ENCODE measurements around the gene MIB1. TPM values are rescaled to one million over a fixed set of nuclear protein-coding genes. Genes with fewer than 3 reads are reported as not detected.

Gene MIB1
- total RNA-seq, 1 donor from 2014 or later: 228 TPM

- Mint-ChIP-seq H3K4me3 (ENCODE audit: unreplicated experiment) (no peak overlapping the region), H3K27me3 (ENCODE audit: unreplicated experiment) (peaks cover 4% of the 10 kb centered on the region)
These were observed 170.3 kb downstream of the MIB1 start for GRCh38 chr18:21910906-21911305.

DNA sequence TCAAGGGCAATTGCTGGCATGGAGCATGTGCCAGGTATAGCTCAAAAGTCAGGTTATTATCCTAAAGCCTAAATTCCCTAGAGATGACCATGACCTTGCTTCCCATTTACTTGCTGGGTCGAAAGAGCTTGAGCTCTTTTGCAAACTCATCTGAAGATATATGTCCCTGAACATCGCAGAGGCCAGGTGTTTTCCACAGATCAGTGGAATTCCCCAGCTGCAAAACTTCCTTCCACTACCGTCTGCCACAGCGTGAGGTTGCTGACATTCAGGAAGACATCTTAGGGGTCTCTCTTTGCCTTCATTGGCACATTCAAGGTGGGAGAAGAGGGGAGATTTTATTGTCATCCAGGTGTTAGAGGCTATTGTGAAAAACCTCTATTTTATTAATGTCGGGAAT, 171.0 kb downstream of the MIB1 start:
- Mint-ChIP-seq H3K27me3 (ENCODE audit: unreplicated experiment) (peaks cover 4% of the 10 kb centered on the region), H3K4me1 (ENCODE audit: low read depth, unreplicated experiment) (no peaks in the 10 kb centered on the region)

More at GRCh38 chr18:21910906-21911305, 170.3 kb downstream of the MIB1 start:
- DNase-seq: no peak
- Mint-ChIP-seq H3K27ac (ENCODE audit: unreplicated experiment) (no peak overlapping the region), H3K4me1 (ENCODE audit: low read depth, unreplicated experiment) (no peaks in the 10 kb centered on the region), H3K9me3 (ENCODE audit: unreplicated experiment) (no peaks in the 10 kb centered on the region), H3K36me3 (ENCODE audit: unreplicated experiment) (no peaks in the 10 kb centered on the region)
- TF ChIP-seq CTCF (IDR thresholded peaks at IDR 0.05; ENCODE audit: partially characterized antibody, unreplicated experiment): no peak

DNA sequence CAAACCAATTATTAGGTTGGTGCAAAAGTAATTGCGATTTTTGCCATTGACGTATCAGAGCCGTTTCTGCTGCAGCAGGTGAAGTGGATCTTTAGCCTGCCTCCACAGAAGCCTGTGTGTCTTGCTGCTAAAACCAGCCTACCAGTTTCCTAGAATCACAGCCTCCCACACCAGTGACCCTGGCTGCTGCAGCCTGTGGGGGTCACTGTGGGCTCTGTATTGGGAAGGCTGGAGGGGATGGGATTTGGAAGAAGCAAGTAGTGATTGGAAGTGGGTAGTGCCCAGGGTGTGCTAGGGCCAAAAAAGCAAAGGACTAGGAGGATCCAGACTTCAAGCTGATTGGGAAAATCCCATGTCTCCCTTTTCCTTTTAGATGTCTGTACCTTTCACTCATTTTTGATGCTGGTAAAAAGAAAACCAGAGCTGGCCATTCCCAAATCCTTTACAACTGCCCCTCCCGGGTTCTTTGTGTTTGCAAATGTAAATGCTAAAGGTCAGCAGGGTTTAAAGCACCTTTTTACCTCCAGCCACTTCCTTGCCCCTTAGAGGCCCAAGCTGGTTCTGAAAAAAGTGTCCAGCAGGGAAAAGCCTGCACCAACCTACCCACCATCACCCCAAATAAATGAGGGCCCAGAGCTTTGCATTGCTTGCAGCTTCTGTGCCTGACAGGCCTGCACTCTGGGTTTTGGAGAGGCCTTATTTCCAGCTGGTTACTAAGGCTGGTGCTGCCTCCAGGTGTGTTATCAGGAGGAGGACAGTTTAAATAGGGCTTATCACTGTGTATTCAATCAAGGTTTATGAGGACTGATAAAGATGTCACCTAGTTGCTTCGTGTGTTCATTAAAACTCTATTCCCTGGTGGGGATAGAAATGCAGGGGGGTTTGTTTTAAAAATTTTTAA, 172.0 kb downstream of the MIB1 start:
- no peak overlapping the region for H3K27ac Mint-ChIP-seq (ENCODE audit: unreplicated experiment)
- no peaks in the 10 kb centered on the region for H3K9me3 Mint-ChIP-seq (ENCODE audit: unreplicated experiment)
- H3K4me1 Mint-ChIP-seq (ENCODE audit: low read depth, unreplicated experiment): no peaks in the 10 kb centered on the region
- H3K4me3 Mint-ChIP-seq (ENCODE audit: unreplicated experiment): no peak overlapping the region
- TF ChIP-seq CTCF (IDR thresholded peaks at IDR 0.05; ENCODE audit: partially characterized antibody, unreplicated experiment): no peak
- H3K27me3 Mint-ChIP-seq (ENCODE audit: unreplicated experiment): peaks cover 4% of the 10 kb centered on the region
- no peak for DNase-seq
- no peaks in the 10 kb centered on the region for H3K36me3 Mint-ChIP-seq (ENCODE audit: unreplicated experiment)

More for the DNA sequence above, 171.0 kb downstream of the MIB1 start:
- Mint-ChIP-seq H3K9me3 (ENCODE audit: unreplicated experiment) (no peaks in the 10 kb centered on the region), H3K36me3 (ENCODE audit: unreplicated experiment) (no peaks in the 10 kb centered on the region), H3K4me3 (ENCODE audit: unreplicated experiment) (no peak overlapping the region), H3K27ac (ENCODE audit: unreplicated experiment) (no peak overlapping the region)
- TF ChIP-seq CTCF (IDR thresholded peaks at IDR 0.05; ENCODE audit: partially characterized antibody, unreplicated experiment): no peak
- no peak for DNase-seq

DNA sequence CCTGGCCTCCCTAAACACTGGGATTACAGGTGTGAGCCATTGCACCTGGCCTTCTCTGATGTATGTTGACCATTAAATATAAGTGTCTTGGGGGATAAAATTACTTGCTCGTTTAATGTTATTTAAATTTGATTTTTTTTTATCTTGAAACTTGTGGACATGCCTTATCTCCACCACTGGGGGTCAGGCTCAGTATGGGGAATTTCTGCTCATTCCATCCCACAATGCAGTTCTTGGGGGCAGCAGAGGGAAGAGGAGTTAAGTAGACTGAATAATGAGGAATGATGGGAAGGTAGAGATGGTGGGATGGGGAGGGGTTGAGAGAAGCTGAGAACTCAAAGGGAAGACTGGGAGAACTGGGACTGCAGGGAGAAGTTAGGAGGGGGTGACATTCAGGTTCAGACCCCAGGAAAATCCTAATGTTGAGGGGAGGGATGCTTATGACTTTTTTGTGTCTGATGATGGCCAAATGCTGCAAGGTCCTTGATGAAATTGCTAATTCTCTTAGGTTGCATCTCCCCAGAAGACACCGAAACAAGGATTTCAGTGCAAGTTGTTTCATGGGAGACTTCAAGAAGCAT, 174.2 kb downstream of the MIB1 start:
- peak; percentile 27 for DNase-seq

More for the DNA sequence above, 174.2 kb downstream of the MIB1 start:
- H3K4me3 Mint-ChIP-seq (ENCODE audit: unreplicated experiment): no peak overlapping the region
- peak; percentile 68 for TF ChIP-seq CTCF (IDR thresholded peaks at IDR 0.05; ENCODE audit: partially characterized antibody, unreplicated experiment)
- H3K36me3 Mint-ChIP-seq (ENCODE audit: unreplicated experiment): no peaks in the 10 kb centered on the region
- no peaks in the 10 kb centered on the region for H3K4me1 Mint-ChIP-seq (ENCODE audit: low read depth, unreplicated experiment)
- peaks cover under 1% of the 10 kb centered on the region for H3K27me3 Mint-ChIP-seq (ENCODE audit: unreplicated experiment)
- H3K27ac Mint-ChIP-seq (ENCODE audit: unreplicated experiment): no peak overlapping the region
- no peaks in the 10 kb centered on the region for H3K9me3 Mint-ChIP-seq (ENCODE audit: unreplicated experiment)
